NB4 (cell line): ENCODE results near the gene B3GNT7.

ENCODE experiments used
- MYC ChIP-seq: IDR thresholded peaks from 2 replicates; pipeline ENCODE4 v1.6.1; 2011; ENCODE audit warnings: low read depth, low read length
- POLR2A ChIP-seq: IDR thresholded peaks from 2 replicates; pipeline ENCODE4 v1.6.1; 2011; ENCODE audit warnings: mild to moderate bottlenecking; ENCODE audit not compliant: insufficient read length; ENCODE audit errors: extremely low read depth
- TF ChIP-seq, protein P1 (sequence below): IDR thresholded peaks from one replicate; pipeline ENCODE4 v1.5.1; 2012; ENCODE audit warnings: low read depth, low read length

GRCh38 chr2:231384109-231384435 lies 11.4 kb upstream of the B3GNT7 start:
- TF ChIP-seq, protein P1, sequence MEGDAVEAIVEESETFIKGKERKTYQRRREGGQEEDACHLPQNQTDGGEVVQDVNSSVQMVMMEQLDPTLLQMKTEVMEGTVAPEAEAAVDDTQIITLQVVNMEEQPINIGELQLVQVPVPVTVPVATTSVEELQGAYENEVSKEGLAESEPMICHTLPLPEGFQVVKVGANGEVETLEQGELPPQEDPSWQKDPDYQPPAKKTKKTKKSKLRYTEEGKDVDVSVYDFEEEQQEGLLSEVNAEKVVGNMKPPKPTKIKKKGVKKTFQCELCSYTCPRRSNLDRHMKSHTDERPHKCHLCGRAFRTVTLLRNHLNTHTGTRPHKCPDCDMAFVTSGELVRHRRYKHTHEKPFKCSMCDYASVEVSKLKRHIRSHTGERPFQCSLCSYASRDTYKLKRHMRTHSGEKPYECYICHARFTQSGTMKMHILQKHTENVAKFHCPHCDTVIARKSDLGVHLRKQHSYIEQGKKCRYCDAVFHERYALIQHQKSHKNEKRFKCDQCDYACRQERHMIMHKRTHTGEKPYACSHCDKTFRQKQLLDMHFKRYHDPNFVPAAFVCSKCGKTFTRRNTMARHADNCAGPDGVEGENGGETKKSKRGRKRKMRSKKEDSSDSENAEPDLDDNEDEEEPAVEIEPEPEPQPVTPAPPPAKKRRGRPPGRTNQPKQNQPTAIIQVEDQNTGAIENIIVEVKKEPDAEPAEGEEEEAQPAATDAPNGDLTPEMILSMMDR = no peak
- TF ChIP-seq POLR2A (no peak), MYC (no peak)
